ENCODE data around the gene TAB2. TPM values are rescaled to one million over a fixed set of nuclear protein-coding genes. Genes with fewer than 3 reads are reported as not detected.

The TAB2 gene
- total and polyA plus RNA-seq, 9 of the 15 experiments (the other 6 are each of a cell fraction or from before 2014, with no cell fraction given), result 9.1 to 38.3 (median 18.6) TPM

DNA sequence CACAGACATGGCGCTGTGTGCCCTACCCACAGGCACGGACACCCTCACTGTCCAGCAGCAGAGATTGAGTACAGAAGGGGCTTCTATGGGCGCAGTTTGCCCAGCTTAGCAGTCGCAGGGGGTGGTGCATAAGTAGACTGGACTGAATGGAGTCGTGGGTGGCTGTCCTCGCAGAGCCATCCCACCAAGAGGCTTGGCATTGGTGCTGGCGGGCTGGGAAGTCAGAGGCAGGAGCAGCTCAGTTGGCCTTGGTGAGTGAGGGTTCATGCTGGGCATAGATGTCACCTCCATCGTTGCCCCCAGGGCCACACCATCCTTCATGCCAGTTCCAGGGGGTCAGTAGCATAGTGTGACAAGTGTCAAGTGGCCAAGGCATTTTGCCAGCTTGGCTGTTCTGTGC is 107.7 kb downstream of the TAB2 start:
- no peaks in the 10 kb centered on the region for H3K9me3 ChIP-seq (replicated peaks; ENCODE audit: control insufficient read depth, insufficient read depth, low read depth, low read length)
- intact Hi-C loops (cut with micrococcal nuclease), result loop anchor here (5.0 kb wide), 1 partner anchor 108 kb away; the partner anchor contains the start of gene TAB2
- ATAC-seq (no peak), DNase-seq (ENCODE audit: extremely low read depth in 1 of 4, low spot score in 3 of 4) (no peak), FAIRE-seq (no peak)
- in situ Hi-C loops (cut with MboI), result loop anchor here (5.0 to 25.0 kb wide), 3 partner anchors 333 to 863 kb away; no protein-coding TSS in a partner anchor
- CTCF ChIA-PET (ENCODE audit: low intra/inter-chr PET ratio), result no interaction called here
- no TSS peak for BruUV-seq (replicated peaks)
- 3% methylated on average over 8 of the region's 8 CpGs for WGBS (ENCODE audit: insufficient coverage, low coverage, missing lambda C conversion rate)
- no peaks in the 10 kb centered on the region for H3K79me2 ChIP-seq (ENCODE audit: control insufficient read depth, insufficient read depth, low read length)
- H3K9me1 ChIP-seq (ENCODE audit: control insufficient read depth, insufficient read depth, low read length), result no peaks in the 10 kb centered on the region
- H3K36me3 ChIP-seq (ENCODE audit: control insufficient read depth, insufficient read depth, low read length), result no peaks in the 10 kb centered on the region
- H4K20me1 ChIP-seq (replicated peaks; ENCODE audit: control insufficient read depth, insufficient read depth, low read length), result 0 out of 2 replicates have a peak, but pooled peaks cover 3% of the 10 kb centered on the region
- no peaks in the 10 kb centered on the region for H3K4me1 ChIP-seq (replicated peaks in 1 of 2; ENCODE audit: control insufficient read depth in 2 of 2, insufficient read depth in 2 of 2, low read length in 2 of 2)
- no peak overlapping the region for H3K4me2 ChIP-seq (ENCODE audit: insufficient read depth, low read length)
- POLR2A ChIA-PET, result interaction anchor here (0.5 to 0.6 kb wide), 2 partner anchors 26 to 501 kb away, joined by 3 read pairs; no protein-coding TSS in a partner anchor
- H3K27me3 ChIP-seq (ENCODE audit: control insufficient read depth in 2 of 2, insufficient read depth in 2 of 2, low read length in 2 of 2), result peaks cover 49 to 82% of the 10 kb centered on the region in 2 experiments
- no peak overlapping the region for H3K27ac ChIP-seq (ENCODE audit: extremely low read depth, low read depth, low read length)
- H3K9ac ChIP-seq (ENCODE audit: insufficient read depth in 1 of 2, low read depth in 2 of 2, low read length in 2 of 2), result no peak overlapping the region; a peak in 1 of 4 replicates
- H2AFZ ChIP-seq (ENCODE audit: low read depth, low read length), result no peak overlapping the region
- H3K4me3 ChIP-seq, result no peak overlapping the region
- TF ChIP-seq, protein P1, sequence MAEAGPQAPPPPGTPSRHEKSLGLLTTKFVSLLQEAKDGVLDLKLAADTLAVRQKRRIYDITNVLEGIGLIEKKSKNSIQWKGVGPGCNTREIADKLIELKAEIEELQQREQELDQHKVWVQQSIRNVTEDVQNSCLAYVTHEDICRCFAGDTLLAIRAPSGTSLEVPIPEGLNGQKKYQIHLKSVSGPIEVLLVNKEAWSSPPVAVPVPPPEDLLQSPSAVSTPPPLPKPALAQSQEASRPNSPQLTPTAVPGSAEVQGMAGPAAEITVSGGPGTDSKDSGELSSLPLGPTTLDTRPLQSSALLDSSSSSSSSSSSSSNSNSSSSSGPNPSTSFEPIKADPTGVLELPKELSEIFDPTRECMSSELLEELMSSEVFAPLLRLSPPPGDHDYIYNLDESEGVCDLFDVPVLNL (CRISPR knock-in tag; IDR thresholded peaks at IDR 0.05; ENCODE audit: low read depth), result no peak
- TF ChIP-seq, protein P2, sequence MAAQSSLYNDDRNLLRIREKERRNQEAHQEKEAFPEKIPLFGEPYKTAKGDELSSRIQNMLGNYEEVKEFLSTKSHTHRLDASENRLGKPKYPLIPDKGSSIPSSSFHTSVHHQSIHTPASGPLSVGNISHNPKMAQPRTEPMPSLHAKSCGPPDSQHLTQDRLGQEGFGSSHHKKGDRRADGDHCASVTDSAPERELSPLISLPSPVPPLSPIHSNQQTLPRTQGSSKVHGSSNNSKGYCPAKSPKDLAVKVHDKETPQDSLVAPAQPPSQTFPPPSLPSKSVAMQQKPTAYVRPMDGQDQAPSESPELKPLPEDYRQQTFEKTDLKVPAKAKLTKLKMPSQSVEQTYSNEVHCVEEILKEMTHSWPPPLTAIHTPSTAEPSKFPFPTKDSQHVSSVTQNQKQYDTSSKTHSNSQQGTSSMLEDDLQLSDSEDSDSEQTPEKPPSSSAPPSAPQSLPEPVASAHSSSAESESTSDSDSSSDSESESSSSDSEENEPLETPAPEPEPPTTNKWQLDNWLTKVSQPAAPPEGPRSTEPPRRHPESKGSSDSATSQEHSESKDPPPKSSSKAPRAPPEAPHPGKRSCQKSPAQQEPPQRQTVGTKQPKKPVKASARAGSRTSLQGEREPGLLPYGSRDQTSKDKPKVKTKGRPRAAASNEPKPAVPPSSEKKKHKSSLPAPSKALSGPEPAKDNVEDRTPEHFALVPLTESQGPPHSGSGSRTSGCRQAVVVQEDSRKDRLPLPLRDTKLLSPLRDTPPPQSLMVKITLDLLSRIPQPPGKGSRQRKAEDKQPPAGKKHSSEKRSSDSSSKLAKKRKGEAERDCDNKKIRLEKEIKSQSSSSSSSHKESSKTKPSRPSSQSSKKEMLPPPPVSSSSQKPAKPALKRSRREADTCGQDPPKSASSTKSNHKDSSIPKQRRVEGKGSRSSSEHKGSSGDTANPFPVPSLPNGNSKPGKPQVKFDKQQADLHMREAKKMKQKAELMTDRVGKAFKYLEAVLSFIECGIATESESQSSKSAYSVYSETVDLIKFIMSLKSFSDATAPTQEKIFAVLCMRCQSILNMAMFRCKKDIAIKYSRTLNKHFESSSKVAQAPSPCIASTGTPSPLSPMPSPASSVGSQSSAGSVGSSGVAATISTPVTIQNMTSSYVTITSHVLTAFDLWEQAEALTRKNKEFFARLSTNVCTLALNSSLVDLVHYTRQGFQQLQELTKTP (IDR thresholded peaks at IDR 0.05; ENCODE audit: low read depth in 1 of 2, partially characterized antibody in 2 of 2), result no peak
- TF ChIP-seq NFYB (IDR thresholded peaks at IDR 0.05; ENCODE audit: extremely low read depth, insufficient read length), result no peak
- no peak for TF ChIP-seq BRF1 (IDR thresholded peaks at IDR 0.05; ENCODE audit: borderline replicate concordance, extremely low read depth, insufficient read length)
- TF ChIP-seq ASH1L (IDR thresholded peaks at IDR 0.05; ENCODE audit: borderline replicate concordance, low read depth, partially characterized antibody), result no peak
- TF ChIP-seq ZBTB17 (CRISPR knock-in tag; IDR thresholded peaks at IDR 0.05), result no peak
- TF ChIP-seq SMAD1 (IDR thresholded peaks at IDR 0.05; ENCODE audit: low read depth, low read length, partially characterized antibody), result no peak
- no peak for TF ChIP-seq TARDBP (IDR thresholded peaks at IDR 0.05)
- TF ChIP-seq YY1 (IDR thresholded peaks at IDR 0.05; ENCODE audit: borderline replicate concordance in 1 of 3, control insufficient read depth in 1 of 3, extremely low read depth in 1 of 3, insufficient read depth in 3 of 3, insufficient read length in 1 of 3, insufficient replicate concordance in 2 of 3, low read depth in 1 of 3, low read length in 2 of 3), result no peak
- no peak for TF ChIP-seq GATAD2A (IDR thresholded peaks at IDR 0.05)
- no peak for TF ChIP-seq NCOA6 (IDR thresholded peaks at IDR 0.05)
- TF ChIP-seq ETV5 (CRISPR knock-in tag; IDR thresholded peaks at IDR 0.05; ENCODE audit: low read depth), result no peak
- TF ChIP-seq, protein P3, sequence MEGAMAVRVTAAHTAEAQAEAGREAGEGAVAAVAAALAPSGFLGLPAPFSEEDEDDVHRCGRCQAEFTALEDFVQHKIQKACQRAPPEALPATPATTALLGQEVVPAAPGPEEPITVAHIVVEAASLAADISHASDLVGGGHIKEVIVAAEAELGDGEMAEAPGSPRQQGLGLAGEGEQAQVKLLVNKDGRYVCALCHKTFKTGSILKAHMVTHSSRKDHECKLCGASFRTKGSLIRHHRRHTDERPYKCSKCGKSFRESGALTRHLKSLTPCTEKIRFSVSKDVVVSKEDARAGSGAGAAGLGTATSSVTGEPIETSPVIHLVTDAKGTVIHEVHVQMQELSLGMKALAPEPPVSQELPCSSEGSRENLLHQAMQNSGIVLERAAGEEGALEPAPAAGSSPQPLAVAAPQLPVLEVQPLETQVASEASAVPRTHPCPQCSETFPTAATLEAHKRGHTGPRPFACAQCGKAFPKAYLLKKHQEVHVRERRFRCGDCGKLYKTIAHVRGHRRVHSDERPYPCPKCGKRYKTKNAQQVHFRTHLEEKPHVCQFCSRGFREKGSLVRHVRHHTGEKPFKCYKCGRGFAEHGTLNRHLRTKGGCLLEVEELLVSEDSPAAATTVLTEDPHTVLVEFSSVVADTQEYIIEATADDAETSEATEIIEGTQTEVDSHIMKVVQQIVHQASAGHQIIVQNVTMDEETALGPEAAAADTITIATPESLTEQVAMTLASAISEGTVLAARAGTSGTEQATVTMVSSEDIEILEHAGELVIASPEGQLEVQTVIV (CRISPR knock-in tag; IDR thresholded peaks at IDR 0.05; ENCODE audit: borderline replicate concordance), result no peak
